HG02610 (cell line): Measurements from ENCODE around the gene MRPS6.

ENCODE experiments used
- ATAC-seq: cut with Tn5 transposase; IDR thresholded peaks from one replicate; pipeline ENCODE4 v1.9.1; 2021; ENCODE audit warnings: mild to moderate bottlenecking, moderate library complexity; ENCODE audit not compliant: unreplicated experiment

The MRPS6 gene

DNA sequence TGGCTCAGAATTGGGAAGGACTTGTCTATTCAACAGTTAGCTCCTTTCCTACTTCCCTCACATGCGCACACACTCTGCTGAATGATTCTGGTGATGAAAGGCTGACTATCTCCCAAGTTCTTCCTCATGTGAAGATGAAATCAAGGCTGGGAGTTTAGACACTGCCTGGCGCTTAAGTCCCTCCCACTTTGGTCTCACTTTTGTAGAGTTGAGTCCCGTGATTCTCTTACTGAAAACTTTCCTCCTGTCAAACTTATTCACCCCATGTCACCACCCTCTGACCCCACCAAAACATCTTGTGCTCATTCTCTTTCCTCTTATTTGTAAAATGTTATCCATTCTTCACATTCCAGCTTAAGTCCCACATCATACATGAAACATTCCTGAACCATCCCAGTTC lies 8.4 kb upstream of the MRPS6 start:
- no peak for ATAC-seq

DNA sequence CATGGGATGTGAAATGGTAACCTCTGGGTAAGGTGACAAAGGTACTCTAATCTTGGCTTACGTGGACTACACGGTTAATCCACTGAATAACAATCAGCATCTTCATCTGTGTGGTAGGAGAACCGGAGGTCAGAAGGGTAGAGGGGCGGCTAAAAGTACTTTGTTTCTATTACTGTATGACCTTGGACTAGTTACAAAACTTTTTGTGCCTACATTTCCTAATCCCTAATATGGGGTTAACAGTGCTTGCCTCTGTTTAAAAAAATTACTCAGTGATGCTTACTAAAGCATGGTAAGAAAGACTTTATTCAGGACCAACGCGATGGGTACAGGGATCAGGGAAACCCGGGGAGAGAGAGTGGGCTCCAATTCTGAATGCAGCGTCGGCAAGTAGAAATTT lies 1.7 kb upstream of the MRPS6 start:
- ATAC-seq, result no peak

DNA sequence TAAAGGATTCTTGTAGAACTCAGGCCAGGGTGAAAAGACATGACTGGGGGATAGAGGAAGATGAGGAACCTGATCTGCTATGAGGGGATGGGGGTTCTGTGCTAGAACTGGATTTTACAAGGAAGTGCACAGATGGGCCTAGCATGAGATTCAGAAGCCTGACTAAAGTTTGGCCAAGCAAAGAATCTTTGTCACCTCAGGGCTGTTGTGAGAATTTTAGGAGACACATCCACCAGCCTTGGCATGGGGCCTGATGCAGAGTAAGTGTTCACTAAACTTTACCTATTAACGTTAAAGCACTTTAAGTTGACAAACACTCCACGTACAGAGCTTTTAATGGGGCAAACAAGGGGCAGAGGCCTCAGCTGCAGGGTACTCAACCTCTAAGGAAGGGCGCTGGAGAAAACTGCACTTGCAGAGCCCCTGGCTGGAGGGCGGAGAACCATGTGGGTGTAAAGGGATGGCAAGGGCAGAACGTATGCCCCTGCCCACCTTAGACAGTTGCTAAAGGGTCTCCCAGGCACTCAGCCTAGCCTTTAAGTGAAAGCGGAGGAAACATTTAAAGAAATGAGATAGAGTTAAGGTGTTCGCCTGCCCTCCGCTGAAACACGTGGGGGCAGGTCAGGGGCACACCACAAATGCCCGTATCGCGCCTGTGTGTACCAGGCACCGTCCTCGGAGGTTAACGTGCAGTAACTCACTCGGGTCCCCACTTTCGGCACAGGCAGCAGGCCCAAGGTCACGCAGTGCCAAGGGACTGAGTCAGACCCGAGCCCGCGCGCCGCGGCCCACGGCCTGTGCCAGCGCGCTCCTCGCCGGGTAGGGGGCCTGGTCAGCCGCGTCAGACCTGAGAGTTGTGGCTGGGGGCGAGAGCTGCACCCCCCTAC lies 990 bp upstream of the MRPS6 start:
- ATAC-seq, result no peak

DNA sequence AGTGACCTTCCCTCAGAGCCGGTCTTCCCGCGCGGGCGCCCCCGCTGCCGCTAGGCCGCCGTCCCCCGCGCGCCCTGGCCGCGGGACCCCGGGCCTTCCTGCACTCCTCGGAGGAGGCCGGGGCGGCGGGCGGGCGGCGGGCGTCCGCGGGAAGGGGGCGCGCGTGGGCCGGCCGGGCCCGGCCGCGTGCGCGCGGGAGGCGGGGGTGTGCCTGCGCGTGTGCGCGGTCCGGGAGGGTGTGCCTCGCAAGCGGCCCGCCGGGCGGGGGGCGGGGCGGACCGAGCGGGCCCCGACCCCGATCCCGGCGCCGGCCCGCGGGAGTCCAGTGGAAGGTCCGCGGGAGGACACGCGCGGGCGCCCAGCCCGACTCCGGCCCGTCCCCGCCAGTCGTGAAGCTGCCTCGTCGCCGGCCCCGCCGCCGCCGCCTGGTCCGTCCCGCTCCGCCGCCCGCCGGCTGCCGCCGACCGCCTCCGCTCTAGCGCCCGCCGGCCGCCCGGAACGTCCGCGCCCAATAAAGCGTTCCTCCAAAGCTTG lies 438 bp downstream of the MRPS6 start:
- peak; percentile 41 for ATAC-seq

DNA sequence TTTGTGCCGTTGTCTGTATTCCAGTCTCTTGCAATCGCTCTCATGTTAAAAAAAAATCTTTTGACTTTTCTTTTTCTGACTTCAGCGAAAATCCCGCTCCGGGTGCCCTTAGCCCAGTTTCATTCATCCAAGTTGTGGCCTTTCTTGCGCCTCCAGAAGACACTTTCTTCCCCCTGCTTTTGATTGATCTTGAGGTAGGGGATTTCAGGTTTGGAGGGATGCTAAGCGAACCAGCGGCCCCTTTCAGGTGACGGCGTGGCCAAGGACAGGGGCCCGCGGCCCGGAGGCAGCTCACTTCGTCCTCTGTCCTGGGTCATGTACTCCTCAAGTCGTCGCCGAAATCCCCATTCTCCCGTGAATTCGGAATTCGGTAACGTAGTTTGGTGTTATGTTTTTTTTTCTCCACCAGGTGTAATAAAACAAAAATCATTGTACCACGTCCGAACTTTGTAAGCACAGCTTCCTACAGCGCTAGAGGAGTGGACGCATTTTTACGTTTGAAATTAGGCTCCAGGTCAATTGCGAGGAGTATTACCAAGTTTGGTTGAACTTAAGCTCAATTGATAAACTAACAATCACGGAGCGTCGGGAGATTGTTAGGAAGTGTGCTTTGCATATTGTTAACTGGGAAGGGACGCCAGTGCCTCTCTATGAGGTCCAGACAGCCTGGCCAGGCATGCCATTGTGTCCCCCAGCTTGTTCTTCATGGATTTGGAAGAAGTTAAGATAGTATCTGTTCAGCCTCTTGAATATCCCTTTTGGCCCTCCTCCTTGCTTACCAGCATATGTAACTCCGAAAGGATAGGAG lies 1.1 kb downstream of the MRPS6 start:
- ATAC-seq, result no peak

DNA sequence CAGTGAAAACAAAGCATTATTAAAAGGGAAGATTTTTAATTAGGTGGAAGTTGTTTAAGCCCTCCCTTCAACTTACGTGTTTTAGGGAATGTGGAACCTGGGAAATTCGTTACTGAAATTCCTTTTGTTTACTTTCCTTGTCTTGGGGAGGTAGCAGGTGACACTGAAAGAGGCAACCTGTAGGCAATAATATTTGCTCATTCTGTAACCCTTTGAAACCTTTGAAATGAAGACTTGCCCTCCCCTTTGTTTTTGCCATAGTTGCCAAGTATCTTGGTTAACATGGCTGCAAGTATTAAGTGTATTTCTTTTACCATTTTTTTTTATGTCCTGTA lies 1.7 kb downstream of the MRPS6 start:
- no peak for ATAC-seq

DNA sequence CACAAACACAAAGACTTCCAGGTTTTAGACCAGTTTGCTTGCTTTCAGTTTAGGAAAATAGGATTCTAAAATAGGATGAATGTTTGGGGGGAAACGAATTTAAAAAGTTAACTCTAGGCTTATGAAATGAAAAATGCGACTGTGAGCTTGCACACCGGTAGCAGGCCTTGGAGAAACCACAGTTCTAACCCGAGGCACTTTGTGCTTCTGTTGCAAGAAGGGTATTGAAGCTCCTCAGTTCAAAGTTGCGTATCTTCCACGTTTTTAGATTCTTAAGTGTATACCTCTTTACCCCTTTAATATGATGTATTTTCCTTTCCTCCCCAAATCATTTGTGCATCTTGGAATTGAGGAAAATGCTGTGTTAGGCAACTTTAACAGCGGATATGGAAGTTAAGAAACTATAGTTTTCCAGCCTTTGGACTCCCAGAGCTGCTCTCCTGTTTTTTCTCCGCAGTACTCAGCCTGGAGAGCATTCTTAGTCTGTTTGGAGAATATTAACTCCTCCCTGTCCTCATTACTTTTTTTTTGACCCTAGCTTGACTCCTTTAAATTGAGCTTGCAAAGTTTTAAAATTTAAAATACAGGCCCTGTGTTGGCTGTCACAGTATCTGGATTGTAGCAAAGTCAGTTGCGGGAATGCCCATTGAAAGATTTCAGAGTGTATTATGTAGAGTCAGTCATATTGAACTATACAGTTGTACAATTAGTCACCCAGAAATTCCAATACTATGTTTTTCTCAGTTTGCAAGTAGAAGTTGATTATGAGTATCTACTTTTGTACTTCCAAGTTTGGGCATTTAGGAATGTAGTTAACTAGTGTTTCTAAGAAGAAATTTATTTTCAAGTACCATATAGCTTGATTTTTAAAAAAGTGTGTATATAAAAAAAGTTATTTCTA lies 2.6 kb downstream of the MRPS6 start:
- no peak for ATAC-seq

DNA sequence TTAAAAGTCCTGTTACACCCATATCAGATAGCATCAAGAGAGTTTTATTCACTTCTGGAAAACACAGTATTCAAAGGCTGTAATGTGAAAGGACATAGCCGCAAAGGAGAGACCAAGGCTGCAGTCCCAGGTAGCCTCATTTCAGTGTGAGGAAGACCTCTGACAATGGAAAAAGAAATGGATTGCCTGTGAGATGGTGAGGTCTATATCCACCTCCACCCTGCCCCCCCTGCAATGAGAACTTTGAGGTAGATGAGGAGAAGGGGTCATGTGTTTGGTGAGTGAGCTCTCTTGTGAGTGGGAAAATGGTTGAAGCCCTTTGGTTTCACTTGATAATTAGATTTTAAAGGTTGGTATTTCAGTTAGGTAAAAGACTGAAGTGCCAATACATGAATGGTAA lies 3.5 kb downstream of the MRPS6 start:
- ATAC-seq, result no peak

DNA sequence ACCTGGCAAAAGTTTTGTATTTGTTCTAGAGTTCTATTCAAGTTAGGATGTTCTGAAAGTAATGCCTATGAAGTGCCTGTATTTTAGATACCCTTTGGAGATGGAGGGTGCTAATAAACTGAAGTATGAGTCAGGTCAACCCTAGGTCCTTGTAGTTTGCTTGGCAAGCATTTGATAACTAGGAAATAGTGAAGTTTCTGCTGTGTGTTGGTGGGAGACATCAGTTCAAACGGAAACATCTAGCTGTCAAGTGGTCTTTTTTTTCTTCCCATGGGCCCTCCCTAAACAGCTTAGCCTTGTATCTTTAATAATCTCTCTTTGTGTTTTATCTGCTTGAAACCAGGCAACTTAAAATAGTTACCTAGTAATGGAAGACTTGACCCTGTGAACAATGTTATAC lies 4.5 kb downstream of the MRPS6 start:
- ATAC-seq, result no peak

DNA sequence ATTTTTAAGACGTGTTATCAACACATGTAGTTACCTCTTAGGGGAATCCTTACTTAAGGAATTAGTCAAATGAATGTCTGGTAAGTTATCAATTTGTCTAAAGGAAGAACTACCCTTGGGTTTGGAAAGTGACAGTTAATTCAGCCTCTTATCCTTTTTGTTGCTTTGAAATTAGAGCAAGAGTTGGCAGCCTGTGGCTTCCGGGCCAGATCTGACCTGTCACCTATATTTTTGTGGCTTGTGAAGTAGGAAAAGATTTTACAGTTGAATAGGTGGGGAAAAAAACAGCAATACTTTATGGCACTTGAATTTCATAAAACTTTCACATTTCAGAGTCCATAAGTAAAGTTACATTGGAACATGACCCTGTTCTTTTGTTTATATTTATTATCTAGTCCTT lies 5.5 kb downstream of the MRPS6 start:
- no peak for ATAC-seq

DNA sequence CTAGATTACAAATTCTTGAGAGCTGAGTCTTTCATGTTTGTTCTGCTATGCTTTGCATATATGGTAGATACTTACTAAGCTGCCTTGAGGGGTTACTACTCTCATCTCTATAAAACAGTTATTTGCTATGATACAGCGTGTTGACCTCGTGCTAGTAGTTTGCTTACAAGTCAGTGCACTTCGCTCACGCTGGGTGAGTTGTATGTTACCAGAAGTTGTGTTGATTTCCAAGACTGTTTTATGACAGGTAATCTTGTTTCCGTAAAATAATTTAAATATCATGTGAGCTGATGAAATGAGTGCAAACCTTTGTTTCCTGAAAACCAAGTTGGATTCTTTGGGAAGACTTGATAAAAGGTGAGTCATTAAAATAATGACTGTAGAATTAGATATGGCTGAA lies 7.3 kb downstream of the MRPS6 start:
- no peak for ATAC-seq

DNA sequence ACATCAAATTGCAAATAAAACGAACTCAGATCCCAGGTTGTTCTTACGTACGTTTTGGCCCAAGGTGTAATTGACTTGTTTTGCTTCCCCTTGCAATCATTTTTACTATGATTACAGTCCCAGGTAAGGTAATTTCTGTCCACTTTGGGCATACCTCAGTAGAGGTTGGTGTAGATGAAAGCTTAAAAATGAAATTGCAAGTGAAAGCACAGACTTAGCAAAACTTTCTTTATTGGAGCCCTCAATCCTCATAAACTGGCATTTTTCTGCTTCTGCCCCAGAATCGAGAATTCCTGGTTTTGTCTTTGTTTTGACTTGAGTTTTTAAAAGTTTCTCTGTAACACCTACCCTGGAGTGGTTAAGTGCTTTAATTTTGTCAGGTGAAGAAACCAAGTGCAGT lies 9.4 kb downstream of the MRPS6 start:
- ATAC-seq, result no peak

DNA sequence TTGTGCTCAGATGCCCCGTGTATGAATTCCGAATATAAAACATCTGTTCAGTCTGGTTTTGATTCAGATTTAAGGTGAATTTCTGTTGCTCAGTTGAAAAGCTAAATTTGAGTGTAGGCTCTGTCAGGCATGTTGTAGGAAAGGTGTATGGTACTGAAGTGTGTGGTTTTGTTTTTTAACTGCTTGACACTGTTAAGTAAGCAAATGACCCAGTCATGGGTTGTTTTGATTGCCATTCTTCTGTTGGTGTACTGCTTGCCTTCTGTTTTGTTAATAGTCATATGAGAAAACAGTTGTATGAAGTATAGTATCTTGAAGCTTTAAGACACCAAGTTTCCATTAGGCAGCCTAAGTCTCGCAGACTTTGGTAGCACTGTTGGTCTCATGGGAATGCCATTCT lies 10.0 kb downstream of the MRPS6 start:
- no peak for ATAC-seq

DNA sequence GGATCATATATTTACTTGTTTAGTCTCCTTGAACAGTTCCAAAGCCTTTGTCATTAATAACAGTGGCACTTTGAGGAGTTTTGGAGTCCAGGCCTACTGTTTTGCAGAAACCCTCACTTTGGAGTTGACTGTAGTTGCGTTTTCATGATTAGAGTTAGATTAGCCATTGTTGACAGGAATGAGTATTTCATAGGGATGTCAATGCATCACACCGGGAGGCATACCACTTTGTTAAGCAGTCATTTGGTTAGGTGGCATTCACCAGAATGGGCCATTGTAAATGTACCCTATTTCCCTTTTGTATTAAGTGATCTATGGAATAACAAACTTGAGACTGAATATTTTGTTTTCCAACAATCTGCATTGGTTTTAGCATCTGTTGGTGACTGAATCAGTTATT lies 11.8 kb downstream of the MRPS6 start:
- no peak for ATAC-seq

DNA sequence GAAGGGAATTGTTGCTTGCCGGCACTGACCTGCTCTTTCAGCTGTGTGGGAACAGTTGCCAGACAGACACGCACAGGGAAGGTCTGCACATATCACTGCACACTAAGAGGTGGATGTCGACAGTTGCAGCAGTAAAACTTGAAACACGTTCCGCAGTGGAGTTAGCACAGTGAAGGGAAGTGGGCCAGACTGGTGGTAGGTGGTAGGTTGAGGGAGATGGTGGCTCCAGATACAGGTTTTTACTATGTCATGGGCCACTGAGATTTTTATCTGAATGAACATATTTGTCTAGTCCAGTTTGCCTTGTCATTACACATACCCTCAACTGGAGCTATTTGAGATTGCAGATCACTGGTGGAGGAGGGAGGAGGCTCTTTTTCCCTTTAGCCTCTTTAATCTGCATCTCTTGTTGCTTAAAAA lies 13.5 kb downstream of the MRPS6 start:
- no peak for ATAC-seq

DNA sequence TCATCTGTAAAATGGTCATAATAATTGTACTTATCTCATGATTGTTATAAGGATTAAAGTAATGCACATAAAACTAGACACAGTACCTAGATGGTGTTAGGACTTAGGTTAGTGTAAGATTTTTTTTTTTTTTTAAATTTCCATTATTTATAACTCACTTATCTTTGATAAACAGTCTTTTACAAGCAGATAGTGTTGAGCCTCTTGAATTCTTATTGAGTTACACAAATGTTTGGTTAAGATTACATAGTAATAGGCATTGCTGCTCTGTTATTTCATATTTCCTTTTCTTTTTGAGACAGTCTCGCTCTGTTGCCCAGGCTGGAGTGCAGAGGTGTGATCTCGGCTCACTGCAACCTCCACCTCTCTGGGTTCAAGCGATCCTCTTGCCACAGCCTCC lies 15.4 kb downstream of the MRPS6 start:
- no peak for ATAC-seq

DNA sequence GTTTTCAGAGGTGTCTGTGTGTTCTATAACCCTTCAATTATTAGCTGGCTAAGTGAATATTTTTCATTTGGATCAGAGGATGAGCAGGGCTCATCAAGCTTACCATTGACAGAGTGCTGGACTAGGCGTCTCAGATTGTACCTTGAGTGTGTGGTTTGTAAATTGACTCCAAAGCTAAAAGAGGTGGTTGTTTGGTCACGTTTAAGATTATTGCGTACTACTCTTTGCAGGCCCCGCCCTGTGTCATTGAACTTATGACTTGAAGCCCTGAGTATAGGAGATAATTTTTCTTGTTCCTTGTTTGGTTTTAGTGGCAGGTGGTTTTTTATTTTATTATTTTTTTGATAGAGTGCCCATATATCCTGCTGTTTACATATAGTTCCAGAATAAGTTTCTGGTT lies 17.7 kb downstream of the MRPS6 start:
- no peak for ATAC-seq

DNA sequence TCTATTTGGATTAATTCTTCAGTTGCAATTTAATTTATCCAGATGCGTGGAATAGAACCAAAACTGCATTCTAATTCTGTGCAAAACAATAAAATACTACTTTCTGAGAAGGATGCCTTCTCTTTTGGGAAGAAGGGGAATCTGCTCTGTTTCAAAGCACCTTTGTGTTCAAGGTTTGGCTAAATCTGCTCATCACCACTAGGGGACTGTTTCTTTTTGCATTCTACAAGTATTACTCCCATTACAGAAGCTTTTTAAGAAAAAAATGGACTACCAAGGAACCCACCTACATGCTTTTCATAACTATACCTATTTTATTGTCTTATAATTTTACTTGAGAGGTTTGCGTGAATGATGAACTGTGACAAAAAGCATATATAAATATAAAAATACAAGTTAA lies 18.2 kb downstream of the MRPS6 start:
- no peak for ATAC-seq

DNA sequence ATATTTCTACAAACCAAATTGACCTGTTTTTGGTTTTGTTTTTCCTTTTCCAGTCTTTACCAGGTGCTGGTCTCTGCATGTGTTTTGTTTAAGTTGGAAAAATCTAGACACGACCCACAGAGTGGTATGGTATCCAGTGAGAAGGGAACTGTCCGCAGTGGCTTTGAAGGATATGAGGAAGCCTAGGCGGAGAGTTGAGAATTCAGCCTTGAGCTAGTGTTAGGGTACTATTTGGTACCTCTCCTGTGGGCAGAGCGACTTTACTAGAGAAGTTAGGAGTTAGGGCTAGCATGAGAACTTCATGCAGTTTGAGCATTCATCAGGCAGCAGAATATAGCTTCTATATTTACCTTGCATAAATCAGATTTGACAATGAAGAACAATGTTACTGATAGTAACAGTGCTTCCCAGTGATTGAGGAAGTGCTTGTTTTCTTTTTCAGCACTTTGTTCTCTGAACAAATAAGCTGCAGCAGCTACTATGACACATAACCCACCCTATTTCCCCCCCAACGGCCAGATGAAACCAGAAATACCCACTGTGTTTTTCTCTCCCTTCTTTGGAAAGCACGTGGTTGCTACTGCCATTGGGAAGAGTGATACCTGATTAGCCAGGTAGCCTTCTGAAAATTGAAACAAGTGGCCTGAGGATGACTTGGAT lies 19.0 kb downstream of the MRPS6 start:
- no peak for ATAC-seq

DNA sequence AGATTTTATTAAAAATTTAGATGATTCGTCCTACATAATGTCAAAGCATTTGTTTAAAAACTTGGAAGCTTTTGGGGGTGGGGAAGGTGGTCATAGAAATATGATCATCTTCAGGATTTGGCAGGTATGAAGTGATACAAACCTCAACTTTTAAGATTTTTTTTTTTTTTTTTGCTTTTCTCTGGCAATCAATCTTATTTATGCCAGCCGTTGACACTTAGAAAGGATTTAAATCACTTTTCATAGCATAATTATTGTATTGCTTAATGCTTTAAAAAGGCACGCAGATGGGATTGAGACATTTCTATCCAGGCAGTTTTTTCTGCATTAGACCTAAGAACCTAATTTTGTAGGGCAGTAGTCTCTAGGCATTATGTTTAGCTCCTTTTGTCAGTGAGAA lies 19.7 kb downstream of the MRPS6 start:
- ATAC-seq, result no peak

DNA sequence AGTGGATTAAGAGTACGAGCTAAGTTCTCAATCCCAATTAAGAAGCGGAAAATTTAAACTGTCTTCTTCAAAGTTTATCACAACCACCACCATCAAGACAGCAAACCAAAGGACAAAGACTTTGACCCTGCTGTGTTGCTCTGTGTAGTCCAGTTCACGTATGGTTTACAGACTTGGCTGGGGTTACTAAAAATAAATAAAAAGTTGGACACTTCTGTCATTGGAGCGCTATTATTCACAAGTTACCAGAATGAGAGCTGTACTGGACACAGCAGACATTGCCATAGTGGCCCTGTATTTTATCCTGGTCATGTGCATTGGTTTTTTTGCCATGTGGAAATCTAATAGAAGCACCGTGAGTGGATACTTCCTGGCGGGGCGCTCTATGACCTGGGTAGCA lies 21.6 kb downstream of the MRPS6 start:
- ATAC-seq, result no peak
